GM12891 (cell line): Measurements from ENCODE around the gene CMSS1.

Experiments used
- PAX5 ChIP-seq: IDR thresholded peaks from 2 replicates; pipeline ENCODE4 v1.6.1; 2011; ENCODE audit warnings: low read length, moderate library complexity, mild to moderate bottlenecking; ENCODE audit not compliant: insufficient read depth, severe bottlenecking
- POLR2A ChIP-seq: IDR thresholded peaks from 2 replicates; pipeline ENCODE4 v1.6.1; 2011; ENCODE audit warnings: low read depth, low read length, control low read depth
- POLR2AphosphoS5 ChIP-seq: IDR thresholded peaks from 2 replicates; pipeline ENCODE4 v1.6.1; 2011; ENCODE audit warnings: low read depth, low read length, control low read depth
- POU2F2 ChIP-seq: IDR thresholded peaks from 2 replicates; pipeline ENCODE4 v1.6.1; 2011; ENCODE audit warnings: low read depth, mild to moderate bottlenecking, control low read depth, low read length, moderate library complexity
- SPI1 ChIP-seq: IDR thresholded peaks from 2 replicates; pipeline ENCODE4 v1.6.1; 2011; ENCODE audit warnings: low read depth, low read length, control low read depth
- TAF1 ChIP-seq: IDR thresholded peaks from 2 replicates; pipeline ENCODE4 v1.6.1; 2011; ENCODE audit warnings: low read depth, low read length, control low read depth

GRCh38 chr3:99857278-99857677 is 39.6 kb downstream of the CMSS1 start:
- TF ChIP-seq TAF1 (no peak), PAX5 (no peak), POLR2A (no peak), POLR2AphosphoS5 (no peak), SPI1 (no peak), POU2F2 (no peak)
